PC-3 (cell line): ENCODE measurements around the gene THSD7A. TPM values are rescaled to one million over a fixed set of nuclear protein-coding genes. Genes with fewer than 3 reads are reported as not detected.

ENCODE experiments used
- ATAC-seq: fragments of 200-7000 bp; cut with Tn5 transposase; 2 replicates; pipeline ENCODE4 v1.9.1; 2020; ENCODE audit warnings: mild to moderate bottlenecking, moderate library complexity
- BruUV-seq: library from RNA; stranded (reverse); fragments of 400-500 nt; replicated peaks from 2 replicates; lab custom pipeline; 2021; lab: Mats Ljungman, UMichigan
- CTCF ChIA-PET: fragments of 300-600 bp; sonication (Branson Sonifier 250); formaldehyde crosslinking; loops from one replicate; lab custom pipeline; 2022; ENCODE audit warnings: antibody characterized with exemption; lab: Charles Lee
- POLR2A ChIA-PET: fragments of 300-600 bp; sonication (Branson Sonifier 250); formaldehyde crosslinking; loops from one replicate; lab custom pipeline; 2022; ENCODE audit warnings: antibody characterized with exemption; ENCODE audit not compliant: unreplicated experiment; lab: Charles Lee
- DNase-seq: peaks from one replicate; pipeline ENCODE4 v3.0.0-alpha.2; 2015
- H2AFZ ChIP-seq: fragments of 300-600 bp; sonication (generic); 2 replicates; pipeline ENCODE4 v1.6.0; 2016; ENCODE audit warnings: antibody characterized with exemption, low read length
- H3F3A ChIP-seq: fragments of 300-600 bp; sonication (generic); one replicate; pipeline ENCODE4 v1.6.0; 2017; ENCODE audit warnings: antibody characterized with exemption, low read length, control low read depth, mild to moderate bottlenecking; ENCODE audit not compliant: unreplicated experiment
- H3K27ac ChIP-seq: fragments of 300-600 bp; sonication (generic); 2 replicates; pipeline ENCODE4 v1.5.1; 2016; ENCODE audit warnings: mild to moderate bottlenecking, low read length
- H3K27me3 ChIP-seq: fragments of 300-600 bp; sonication (generic); 2 replicates; pipeline ENCODE4 v1.6.1; 2016; ENCODE audit warnings: low read length, mixed read lengths
- H3K36me3 ChIP-seq: fragments of 300-600 bp; sonication (generic); 2 replicates; pipeline ENCODE4 v1.6.1; 2016; ENCODE audit warnings: low read depth, mixed run types, low read length, mixed read lengths
- H3K4me1 ChIP-seq: fragments of 300-600 bp; sonication (generic); 2 replicates; pipeline ENCODE4 v1.5.1; 2016; ENCODE audit warnings: low read length; ENCODE audit not compliant: insufficient read depth
- H3K4me2 ChIP-seq: fragments of 300-600 bp; sonication (generic); 2 replicates; pipeline ENCODE4 v1.6.0; 2016; ENCODE audit warnings: low read length
- H3K4me3 ChIP-seq: fragments of 300-600 bp; sonication (generic); 2 replicates; pipeline ENCODE4 v1.5.1; 2016; ENCODE audit warnings: mild to moderate bottlenecking, low read length, mixed read lengths
- H3K79me2 ChIP-seq: fragments of 300-600 bp; sonication (generic); 2 replicates; pipeline ENCODE4 v1.6.1; 2017; ENCODE audit warnings: low read length, mixed read lengths
- H3K9ac ChIP-seq: fragments of 300-600 bp; sonication (generic); 2 replicates; pipeline ENCODE4 v1.6.0; 2016; ENCODE audit warnings: mild to moderate bottlenecking, low read length
- H3K9me2 ChIP-seq: fragments of 300-600 bp; sonication (generic); replicated peaks from 2 replicates; pipeline ENCODE4 v1.6.1; 2016; ENCODE audit warnings: mixed run types, low read length, mixed read lengths
- H3K9me3 ChIP-seq: fragments of 300-600 bp; sonication (generic); 2 replicates; pipeline ENCODE4 v1.6.1; 2016; ENCODE audit warnings: low read length, mixed read lengths
- H4K20me1 ChIP-seq: fragments of 300-600 bp; sonication (generic); 2 replicates; pipeline ENCODE4 v1.6.1; 2016; ENCODE audit warnings: low read length, mixed read lengths
- EZH2 ChIP-seq: fragments of 300-600 bp; sonication (generic); IDR thresholded peaks from one replicate; pipeline ENCODE4 v1.6.1; 2017; ENCODE audit warnings: antibody characterized with exemption, mild to moderate bottlenecking, low read length; ENCODE audit not compliant: unreplicated experiment
- EZH2phosphoT487 ChIP-seq: fragments of 300-600 bp; sonication (generic); IDR thresholded peaks from 2 replicates; pipeline ENCODE4 v1.6.1; 2018; ENCODE audit warnings: mild to moderate bottlenecking, antibody characterized with exemption, low read length, borderline replicate concordance
- intact Hi-C: fragments of 100-400 bp; cut with micrococcal nuclease; formaldehyde crosslinking; loops from 2 replicates; pipeline ENCODE4 v1.9.0; 2023
- total RNA-seq: library from RNA; depleted of rRNA; stranded (reverse); fragments of >200 nt; gene quantifications from 2 replicates; pipeline ENCODE4 v1.2.3, GENCODE V29; 2014
- TF ChIP-seq, protein P1 (sequence below): fragments of 300-600 bp; sonication (generic); conservative IDR thresholded peaks from 2 replicates; pipeline ENCODE4 v1.5.1; 2017; ENCODE audit warnings: antibody characterized with exemption, low read depth, mild to moderate bottlenecking, low read length

The THSD7A gene
- total RNA-seq, 1 experiment from 2014 or later: 0.04 TPM

DNA sequence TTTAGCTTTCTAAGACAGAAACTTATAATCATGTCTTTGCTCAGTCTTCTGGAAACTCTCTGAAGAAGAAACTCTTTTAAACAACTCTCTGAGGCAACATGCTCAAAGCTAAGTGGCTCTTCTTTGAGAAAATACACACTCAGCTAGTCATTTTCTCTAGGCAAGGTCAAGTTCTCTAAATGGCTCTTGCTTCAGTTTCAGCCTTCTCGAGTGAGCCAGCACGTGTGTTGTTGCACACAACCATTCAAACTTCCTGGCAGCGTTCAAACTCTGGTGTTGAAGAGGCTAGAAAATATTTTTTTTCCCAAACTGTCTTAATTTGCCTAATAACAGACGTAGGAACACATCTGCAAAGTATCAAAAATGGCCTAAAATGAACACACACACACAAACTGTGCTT is 129.1 kb downstream of the THSD7A start:
- Histone ChIP-seq H3K4me1 (peaks cover 20% of the 10 kb centered on the region), H3K36me3 (no peaks in the 10 kb centered on the region), H3K9me2 (no peaks in the 10 kb centered on the region), H3K27ac (no peak overlapping the region), H3K9me3 (no peaks in the 10 kb centered on the region), H3K4me3 (no peak overlapping the region), H2AFZ (no peak overlapping the region), H3K27me3 (no peaks in the 10 kb centered on the region), H3K9ac (no peak overlapping the region), H3K4me2 (no peak overlapping the region), H4K20me1 (no peaks in the 10 kb centered on the region), H3K79me2 (no peaks in the 10 kb centered on the region), H3F3A (no peaks in the 10 kb centered on the region)
- intact Hi-C loops: loop anchor here (10.0 kb wide), 1 partner anchor 218 kb away; no protein-coding TSS in a partner anchor
- ChIA-PET POLR2A (no interaction called here), CTCF (no interaction called here)
- DNase-seq: no peak
- ATAC-seq: no peak
- TF ChIP-seq, protein P1, sequence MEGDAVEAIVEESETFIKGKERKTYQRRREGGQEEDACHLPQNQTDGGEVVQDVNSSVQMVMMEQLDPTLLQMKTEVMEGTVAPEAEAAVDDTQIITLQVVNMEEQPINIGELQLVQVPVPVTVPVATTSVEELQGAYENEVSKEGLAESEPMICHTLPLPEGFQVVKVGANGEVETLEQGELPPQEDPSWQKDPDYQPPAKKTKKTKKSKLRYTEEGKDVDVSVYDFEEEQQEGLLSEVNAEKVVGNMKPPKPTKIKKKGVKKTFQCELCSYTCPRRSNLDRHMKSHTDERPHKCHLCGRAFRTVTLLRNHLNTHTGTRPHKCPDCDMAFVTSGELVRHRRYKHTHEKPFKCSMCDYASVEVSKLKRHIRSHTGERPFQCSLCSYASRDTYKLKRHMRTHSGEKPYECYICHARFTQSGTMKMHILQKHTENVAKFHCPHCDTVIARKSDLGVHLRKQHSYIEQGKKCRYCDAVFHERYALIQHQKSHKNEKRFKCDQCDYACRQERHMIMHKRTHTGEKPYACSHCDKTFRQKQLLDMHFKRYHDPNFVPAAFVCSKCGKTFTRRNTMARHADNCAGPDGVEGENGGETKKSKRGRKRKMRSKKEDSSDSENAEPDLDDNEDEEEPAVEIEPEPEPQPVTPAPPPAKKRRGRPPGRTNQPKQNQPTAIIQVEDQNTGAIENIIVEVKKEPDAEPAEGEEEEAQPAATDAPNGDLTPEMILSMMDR: no peak
- TF ChIP-seq EZH2phosphoT487 (no peak), EZH2 (no peak)
- no TSS peak for BruUV-seq

DNA sequence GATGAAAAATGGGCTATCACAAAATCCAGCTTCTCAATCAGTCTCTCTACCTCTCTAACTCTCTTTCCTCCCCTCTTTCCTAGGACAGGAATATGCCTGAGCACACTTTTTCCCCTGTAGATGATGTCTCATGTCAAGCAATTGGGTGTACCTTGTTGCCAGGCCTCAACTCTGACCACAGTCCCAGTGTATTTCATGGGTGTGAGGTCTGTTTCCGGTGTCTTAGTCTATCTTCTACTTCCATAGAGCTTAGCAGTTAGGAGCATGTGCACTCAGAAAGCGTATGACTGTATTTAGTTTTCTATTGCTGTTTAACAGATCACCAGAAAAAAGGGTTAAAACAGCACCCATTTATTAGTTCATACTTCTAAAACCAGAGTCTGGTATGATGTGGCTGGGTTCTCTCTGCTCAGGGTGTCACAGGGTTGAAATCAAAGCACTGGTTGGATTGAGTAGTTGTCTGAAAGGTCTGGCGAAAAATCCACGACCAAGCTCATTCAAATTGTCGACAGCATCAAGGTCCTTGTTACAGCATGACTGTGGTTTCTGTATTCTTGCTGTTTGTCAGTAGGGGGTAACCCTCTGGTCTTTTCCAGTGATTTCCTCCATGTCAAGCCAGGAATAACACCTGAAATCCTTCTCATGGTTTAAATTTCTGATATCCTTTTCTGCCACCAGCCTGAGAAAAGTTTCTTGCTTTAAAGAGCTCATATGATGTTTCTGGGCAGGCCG is 130.0 kb downstream of the THSD7A start:
- no peak overlapping the region for H2AFZ ChIP-seq
- ATAC-seq (no peak), DNase-seq (no peak)
- POLR2A ChIA-PET: no interaction called here
- intact Hi-C loops: loop anchor here (10.0 kb wide), 1 partner anchor 217 kb away; no protein-coding TSS in a partner anchor
- no peak overlapping the region for H3K27ac ChIP-seq
- H3K9me3 ChIP-seq: no peaks in the 10 kb centered on the region
- no peak for TF ChIP-seq EZH2phosphoT487
- TF ChIP-seq EZH2: no peak
- TF ChIP-seq, protein P1: no peak
- H3K36me3 ChIP-seq: no peaks in the 10 kb centered on the region
- no peaks in the 10 kb centered on the region for H3K27me3 ChIP-seq
- no peaks in the 10 kb centered on the region for H4K20me1 ChIP-seq
- H3K4me1 ChIP-seq: peaks cover 10% of the 10 kb centered on the region
- CTCF ChIA-PET: no interaction called here
- H3K4me2 ChIP-seq: no peak overlapping the region
- no peaks in the 10 kb centered on the region for H3F3A ChIP-seq
- BruUV-seq: no TSS peak
- no peaks in the 10 kb centered on the region for H3K79me2 ChIP-seq
- no peak overlapping the region for H3K9ac ChIP-seq
- H3K9me2 ChIP-seq: no peaks in the 10 kb centered on the region
- no peak overlapping the region for H3K4me3 ChIP-seq

DNA sequence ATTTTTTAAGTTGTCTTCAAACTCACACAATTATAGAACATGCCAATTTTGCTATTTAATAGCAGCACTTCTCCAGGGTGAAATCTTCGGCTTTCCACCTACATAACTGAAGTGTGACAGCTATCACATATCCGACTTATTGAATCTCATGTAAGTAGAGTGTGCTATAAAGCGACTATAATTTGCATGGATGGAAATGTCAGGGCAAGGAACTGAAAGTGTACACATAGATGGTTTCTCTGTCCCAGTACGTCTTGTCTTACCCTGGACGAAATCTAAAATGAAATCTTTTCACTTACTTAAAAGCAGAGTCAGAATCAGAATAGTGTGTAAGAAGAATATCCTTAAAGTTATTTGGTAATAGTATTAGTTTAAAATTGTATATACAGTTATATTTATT is 132.3 kb downstream of the THSD7A start:
- Histone ChIP-seq H3F3A (no peaks in the 10 kb centered on the region), H3K9me3 (no peaks in the 10 kb centered on the region), H3K27ac (no peak overlapping the region), H3K9ac (no peak overlapping the region), H4K20me1 (no peaks in the 10 kb centered on the region), H3K4me2 (no peak overlapping the region), H3K4me1 (no peaks in the 10 kb centered on the region), H3K9me2 (no peaks in the 10 kb centered on the region), H3K27me3 (no peaks in the 10 kb centered on the region), H3K4me3 (no peak overlapping the region), H3K36me3 (no peaks in the 10 kb centered on the region), H3K79me2 (no peaks in the 10 kb centered on the region), H2AFZ (no peak overlapping the region)
- no peak for DNase-seq
- TF ChIP-seq, protein P1: no peak
- no peak for TF ChIP-seq EZH2
- TF ChIP-seq EZH2phosphoT487: no peak
- CTCF ChIA-PET: no interaction called here
- intact Hi-C loops: loop anchor here (10.0 kb wide), 1 partner anchor 215 kb away; no protein-coding TSS in a partner anchor
- ATAC-seq: no peak
- no TSS peak for BruUV-seq
- POLR2A ChIA-PET: no interaction called here
